ENCODE results near the gene MEIOC.
"Not testable (repeated sequence)": the region's sequence is repeated elsewhere in the genome, so short reads cannot be mapped to it uniquely, and the experiment has no call there.

The MEIOC gene

DNA sequence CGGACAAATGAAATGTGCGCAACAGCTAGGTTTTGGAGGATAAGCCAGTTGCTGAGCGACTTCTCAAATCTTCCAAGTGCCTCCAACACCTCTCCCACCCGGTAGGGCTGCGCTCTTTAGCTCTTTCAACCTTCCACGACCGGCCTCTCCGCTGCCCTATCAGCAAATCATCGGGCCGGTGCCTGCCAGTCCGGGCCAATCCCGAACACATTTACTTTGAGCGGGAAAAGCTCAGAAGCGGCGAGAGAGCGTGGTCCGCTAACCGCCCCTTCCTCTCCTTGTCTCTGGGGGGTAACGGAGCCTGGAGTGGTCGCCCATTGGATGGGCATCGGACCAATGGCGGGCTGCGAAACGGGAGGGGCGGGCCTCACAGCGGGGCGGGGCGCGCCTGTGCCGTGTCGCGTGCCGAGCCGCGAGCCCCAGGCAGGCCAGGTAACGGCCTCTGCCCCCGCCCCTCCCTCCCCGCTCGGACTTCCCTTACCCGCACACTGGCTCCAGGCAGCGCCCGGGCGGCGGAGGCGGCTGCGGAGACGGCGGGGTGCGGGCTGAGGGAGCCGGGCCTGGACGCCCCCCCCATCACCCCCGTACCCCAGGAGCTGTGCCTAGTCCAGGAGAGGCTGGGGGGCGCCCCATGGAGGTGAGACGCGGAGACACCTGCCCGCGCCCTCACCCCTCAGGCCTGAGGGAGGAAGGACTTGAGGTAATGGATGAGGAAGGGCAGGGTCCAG lies at the start of gene MEIOC:
Gene MEIOC, plus strand, starts transcription at position 486 of the 728 bp plus-strand sequence. Its CDS starts 146 bp downstream, at position 632.
- DNase-seq, result peak; percentile 70

DNA sequence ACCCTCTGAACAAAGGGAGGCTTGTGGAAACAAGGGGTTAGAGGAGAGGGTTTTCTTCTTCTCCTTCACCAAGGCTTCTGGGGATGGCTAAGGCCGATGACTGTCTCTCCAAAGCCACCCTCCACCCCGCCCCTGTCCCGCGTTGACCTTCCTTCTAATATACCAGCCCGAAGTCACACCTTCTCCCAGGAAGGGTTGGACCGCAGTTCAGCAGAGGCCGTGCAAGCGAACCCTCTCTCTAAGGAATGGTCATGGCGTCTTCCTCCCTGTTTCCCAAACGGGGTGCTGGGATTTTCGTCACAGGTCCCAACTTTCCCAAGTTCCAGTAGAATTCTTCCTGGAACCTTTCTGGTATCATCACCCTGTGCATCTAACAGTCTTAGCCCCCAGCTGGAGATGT lies 49.6 kb upstream of the MEIOC start:
- DNase-seq, result no peak

DNA sequence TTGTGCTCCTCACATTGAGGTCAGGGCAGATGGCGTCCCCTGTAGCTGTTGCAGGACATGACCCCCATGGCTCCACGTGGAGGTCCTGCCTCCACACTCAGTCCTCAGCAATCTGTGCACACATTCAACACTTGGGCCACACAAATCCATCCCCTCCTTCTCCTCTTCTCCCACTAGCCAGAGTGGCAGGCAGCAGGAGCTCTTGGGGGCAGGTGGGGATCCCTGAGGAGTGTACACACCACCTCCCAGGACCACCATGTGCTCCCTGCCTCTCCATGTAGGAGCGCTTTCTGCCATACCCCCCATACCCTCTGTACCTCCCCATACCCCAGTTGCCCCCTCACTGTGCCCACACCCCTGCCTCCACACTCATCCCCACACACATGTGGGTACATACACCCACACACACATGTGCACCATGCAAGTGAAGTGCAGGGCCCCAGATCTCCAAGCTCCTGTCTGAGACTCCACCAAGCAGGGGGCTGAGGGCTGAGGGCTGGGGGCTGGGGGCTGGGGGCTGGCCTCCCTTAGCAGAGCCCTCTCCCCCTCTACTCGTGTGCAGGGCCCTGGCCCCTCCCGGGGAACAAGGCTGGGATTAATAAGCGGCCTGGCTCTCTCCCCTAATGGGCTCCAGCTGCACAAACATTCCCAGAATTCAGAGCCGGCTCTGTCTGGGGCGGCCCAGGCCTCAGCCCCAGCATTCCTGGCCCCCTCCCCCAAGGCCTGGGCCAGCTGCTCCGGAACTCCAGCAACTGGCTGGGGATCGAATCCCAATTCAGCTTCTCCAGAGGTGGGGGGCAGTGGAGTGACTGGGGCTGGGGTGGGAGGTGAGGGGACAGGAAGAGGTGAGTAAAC lies 48.2 kb upstream of the MEIOC start:
- DNase-seq, result peak; percentile 93

- no peak for DNase-seq
Measured at GRCh38 chr17:44608727-44609435, 47.4 kb upstream of the MEIOC start.

DNA sequence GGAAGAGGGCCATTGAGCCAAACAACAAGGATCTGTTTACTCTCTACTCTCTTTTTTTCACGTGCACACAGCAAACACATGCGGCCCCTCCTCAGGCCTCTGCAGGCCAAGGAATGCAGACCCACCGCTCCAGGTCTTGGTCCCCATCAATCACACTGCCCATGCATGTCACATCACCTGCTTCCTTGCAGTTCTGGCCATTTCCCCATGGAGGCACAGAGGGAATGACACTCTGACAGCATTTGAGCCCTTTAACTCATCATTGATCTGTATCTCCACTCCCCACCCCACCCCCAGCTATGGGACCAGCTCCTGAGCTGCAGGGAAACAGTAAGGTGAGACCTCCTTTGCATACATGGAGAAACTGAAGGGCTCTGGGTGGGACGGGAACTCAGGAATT lies 45.9 kb upstream of the MEIOC start:
- no peak for DNase-seq

GRCh38 chr17:44610871-44611270 lies 45.4 kb upstream of the MEIOC start:
- DNase-seq, result no peak

DNA sequence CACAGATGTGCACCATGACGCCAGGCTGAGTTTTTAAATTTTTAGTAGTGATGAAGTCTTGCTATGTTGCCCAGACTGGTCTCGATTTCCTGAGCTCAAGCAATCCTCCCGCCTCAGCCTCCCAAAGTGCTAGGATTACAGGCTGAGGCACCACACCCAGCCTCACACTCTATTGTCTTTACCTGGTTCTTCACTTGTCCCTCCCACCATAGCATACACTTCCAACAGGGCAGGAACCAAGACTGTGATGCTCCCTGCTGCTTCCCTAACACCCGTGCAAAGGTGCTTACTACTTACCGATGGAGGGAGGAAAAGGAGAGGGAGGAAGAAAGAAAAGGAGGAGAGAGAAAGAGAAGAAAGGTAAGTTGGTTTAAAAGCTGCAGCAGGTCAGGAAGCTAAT lies 41.4 kb upstream of the MEIOC start:
- no peak for DNase-seq

- DNase-seq, result not testable (repeated sequence)
Measured at GRCh38 chr17:44618652-44619051, 37.6 kb upstream of the MEIOC start.

GRCh38 chr17:44623070-44623725 lies 33.1 kb upstream of the MEIOC start:
- DNase-seq, result no peak

GRCh38 chr17:44627513-44628242 lies 28.6 kb upstream of the MEIOC start:
- DNase-seq, result no peak

- peak; percentile 96 for DNase-seq
Measured at GRCh38 chr17:44628243-44629188, 27.8 kb upstream of the MEIOC start.

DNA sequence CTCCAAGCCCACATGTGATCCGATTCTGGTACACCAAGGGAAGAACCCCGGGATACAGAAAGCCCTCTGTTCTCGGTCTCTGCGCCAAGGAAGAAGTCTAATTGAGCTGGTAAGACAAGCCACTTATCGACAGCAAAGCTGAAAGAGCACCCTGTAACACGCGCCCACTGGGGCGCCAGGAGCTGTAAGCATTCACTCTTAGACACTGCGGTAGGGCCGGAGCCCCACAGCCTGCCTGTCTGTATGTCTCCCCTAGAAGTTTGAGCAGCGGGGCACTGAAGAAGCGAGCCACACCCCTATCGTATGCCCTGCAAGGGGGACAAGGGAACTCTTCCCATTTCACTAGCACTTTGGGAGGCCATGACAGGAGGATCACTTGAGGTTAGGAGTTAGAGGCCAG lies 27.0 kb upstream of the MEIOC start:
- DNase-seq, result no peak

GRCh38 chr17:44630703-44631102 lies 25.6 kb upstream of the MEIOC start:
- DNase-seq, result no peak

DNA sequence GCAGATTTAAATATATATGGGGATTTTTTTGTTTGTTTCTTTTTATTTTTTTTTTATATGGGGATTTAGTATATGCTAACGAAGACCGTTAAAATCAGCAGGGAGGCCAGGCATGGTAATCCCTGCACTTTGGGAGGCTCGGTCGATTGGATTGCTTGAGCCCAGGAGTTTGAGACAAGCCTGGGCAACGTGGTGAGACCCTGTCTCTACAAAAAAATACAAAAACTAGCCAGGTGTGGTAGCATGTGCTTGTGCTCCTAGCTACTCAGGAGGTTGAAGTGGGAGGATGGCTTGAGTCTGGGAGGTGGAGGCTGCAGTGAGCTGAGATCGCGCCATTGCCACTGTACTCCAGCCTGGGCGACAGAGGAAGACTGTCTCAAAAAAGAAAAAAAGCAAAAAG lies 22.3 kb upstream of the MEIOC start:
- no peak for DNase-seq

DNA sequence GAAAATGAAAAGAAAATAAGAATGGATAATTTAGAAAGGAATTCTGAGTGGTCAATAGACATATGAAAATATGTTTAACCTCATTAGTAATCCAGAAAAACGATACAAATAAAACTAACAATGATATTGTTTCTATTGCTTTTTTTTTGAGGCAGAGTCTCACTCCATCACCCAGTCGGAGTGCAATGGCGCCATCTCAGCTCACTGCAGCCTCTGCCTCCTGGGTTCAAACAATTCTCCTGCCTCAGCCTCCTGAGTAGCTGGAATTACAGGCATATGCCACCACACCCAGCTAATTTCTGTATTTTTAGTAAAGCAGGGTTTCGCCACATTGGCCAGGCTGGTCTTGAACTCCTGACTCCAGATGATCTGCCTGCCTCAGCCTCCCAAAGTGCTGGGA lies 21.9 kb upstream of the MEIOC start:
- not testable (repeated sequence) for DNase-seq

DNA sequence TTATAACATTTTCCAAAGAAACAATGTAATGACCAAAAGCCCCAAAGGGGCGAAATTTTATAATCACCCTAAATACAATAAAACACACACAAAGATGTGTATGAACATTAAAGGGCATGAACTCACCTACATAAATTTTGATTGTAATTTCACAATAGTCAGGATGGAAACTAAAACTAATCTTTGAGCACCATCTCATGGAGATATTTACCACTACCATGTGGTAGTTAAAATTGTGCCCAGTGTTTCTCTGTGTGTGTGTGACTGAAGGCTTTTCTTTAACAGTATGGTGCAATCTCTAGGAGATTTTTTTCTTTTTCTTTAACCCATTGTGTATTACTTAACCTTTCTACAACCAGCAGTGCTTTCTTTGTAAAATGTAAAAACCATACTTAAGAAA lies 19.7 kb upstream of the MEIOC start:
- DNase-seq, result peak; percentile 68

DNA sequence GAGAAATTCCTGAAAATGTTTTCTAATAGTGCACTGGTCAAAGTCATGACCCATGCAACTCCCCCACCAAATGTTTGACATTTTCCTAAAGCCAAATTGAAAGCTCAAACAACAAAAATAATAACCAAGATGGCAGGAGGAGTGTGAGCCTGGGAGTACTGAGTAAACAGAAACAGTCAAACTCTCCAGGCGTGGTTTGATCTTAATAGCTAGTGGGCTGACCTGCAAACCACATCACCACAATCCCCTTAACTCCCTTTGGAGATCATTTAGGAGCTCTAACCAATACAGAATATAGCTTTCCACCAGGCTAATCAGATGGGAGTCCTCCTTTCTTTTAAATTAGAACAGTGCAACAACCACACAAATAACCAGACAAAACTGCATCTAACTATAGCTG lies 19.2 kb upstream of the MEIOC start:
- DNase-seq, result no peak

- peak; percentile 77 for DNase-seq
Measured at GRCh38 chr17:44642834-44643233, 13.4 kb upstream of the MEIOC start.

- DNase-seq, result no peak
Measured at GRCh38 chr17:44645341-44645740, 10.9 kb upstream of the MEIOC start.

- DNase-seq, result no peak
Measured at GRCh38 chr17:44646280-44646679, 10.0 kb upstream of the MEIOC start.

DNA sequence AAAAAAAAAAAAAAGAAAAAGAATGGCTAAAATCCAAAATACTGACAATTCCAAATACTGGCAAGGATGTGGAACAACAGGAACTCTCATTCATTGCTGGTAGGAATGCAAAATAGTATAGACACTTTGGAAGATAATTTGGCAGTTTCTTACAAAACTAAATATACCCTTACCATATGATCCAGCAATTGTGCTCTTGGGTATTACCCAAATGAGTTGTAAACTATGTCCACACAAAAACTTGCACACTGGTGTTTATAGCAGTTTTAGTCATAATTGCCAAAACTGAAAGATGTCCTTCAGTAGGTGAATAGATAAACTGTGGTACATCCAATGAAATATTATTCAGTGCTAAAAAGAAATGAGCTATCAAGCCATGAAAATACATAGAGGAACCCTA lies 8.5 kb upstream of the MEIOC start:
- DNase-seq, result no peak
